Measurements from ENCODE around the gene PPFIBP2.
"Not testable (repeated sequence)": the region's sequence is repeated elsewhere in the genome, so short reads cannot be mapped to it uniquely, and the experiment has no call there.

The PPFIBP2 gene

DNA sequence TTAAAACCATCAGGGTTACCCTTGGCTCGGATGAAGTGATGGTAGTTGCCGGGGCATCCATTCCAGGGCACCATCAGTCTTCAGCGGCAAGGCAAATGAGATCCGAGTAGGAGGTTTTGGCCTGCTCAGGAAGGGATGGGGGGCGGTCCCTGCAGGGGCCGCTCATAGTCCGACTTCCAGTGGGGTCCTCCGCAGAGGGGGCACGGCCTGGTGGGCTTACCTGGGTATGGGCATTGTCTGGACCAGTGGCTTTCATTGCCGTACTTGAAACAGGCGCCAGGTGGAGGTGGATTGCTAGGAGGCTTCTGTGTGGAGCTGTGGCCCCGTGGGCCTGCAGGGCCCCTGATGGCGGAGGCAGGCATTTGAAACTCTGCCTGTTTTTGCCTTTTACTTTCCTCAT is 3.9 kb downstream of the PPFIBP2 start:
- DNase-seq (ENCODE audit: low read depth); H3K4me3 ChIP-seq (ENCODE audit: low read length); H3K9me3 ChIP-seq (ENCODE audit: control insufficient read depth, low read length); H3K27me3 ChIP-seq (replicated peaks; ENCODE audit: control insufficient read depth, insufficient read depth, low read length); H3K36me3 ChIP-seq (ENCODE audit: control insufficient read depth, insufficient read depth, low read length, severe bottlenecking); H3K9ac ChIP-seq (ENCODE audit: low read length): not testable (repeated sequence)
- peaks cover 32% of the 10 kb centered on the region for H3K4me1 ChIP-seq (ENCODE audit: control insufficient read depth, insufficient read depth, low read length)

DNA sequence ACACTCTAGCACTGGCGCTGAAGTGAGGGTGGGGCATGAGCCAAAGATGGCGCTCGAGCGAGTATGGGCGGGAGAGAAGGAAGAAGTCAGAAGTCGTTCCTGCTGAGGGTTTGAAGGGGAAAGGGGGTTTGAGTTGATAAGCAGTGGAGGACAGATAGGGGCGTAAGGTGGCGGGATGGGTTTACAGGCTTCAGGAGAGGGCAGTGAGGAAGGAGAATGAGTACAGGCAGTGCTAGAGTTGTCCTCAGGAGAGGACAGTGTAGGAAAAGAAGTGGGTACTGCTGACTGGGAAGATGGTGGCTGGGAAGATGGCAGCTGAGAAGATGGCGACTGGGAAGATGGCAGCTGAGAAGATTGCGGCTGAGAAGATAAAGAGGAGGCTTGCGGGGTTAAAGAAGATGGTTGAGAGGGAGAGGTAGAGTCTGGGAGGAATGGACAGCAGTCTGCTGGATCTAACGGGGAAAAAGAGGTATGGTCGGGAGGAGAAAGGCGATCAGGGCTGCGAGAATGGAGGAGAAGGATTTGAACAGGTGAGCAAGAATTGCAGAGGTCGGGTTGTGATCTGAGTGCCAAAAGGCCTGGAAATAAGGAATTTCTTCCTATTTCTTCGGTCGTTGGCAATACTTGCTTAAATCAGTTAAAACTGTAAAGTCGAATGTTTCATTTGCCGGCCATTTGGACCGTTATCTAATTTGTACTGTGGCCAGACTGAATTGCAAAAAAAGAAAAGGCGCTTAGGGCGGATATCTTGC is 5.2 kb downstream of the PPFIBP2 start:
- no peaks in the 10 kb centered on the region for H3K27me3 ChIP-seq (replicated peaks; ENCODE audit: control insufficient read depth, insufficient read depth, low read length)
- H3K9me3 ChIP-seq (ENCODE audit: control insufficient read depth, low read length): no peaks in the 10 kb centered on the region

DNA sequence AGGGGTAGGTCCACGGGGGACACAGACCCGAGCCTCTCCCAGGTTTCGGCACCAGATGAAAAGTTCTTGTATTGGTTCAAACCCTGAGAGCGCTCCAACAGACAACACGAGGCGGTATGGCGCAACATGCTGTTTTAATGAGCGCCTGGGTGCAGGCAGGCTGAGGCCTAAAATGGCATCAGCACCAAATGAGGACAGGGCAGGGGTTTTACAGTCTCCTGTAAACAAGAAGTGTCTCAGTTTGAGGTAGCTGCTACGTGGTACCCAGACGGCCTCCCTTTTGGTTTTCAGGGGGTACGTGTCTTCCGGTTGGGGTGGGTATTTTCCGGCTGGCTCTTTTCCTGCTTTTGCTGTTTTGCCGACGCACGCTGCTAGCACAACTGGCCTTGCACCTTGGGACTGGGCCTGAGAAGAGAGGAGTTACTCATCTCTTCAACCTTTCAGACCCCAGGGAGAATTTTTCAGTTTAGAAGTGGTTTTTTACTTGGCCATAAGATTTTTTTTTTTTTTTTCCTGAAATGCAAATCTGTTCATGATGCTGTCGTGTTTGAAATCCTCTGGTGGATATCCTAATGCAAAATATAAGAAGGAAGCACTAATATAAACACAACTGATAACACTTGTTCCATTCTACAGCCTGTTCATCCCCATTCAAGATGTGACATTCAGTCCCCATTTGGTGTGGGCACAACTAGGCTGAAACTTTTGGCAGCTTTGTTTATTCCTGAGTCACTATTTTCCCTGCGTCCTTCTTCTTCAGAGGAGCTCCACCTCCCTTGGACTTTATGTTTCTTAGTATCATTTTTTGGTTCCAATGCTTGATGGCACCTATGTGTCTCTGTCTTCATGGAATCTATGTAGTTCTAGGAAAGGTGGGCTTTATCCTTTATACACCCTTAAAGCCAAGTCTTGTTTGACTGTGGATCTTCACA is 6.5 kb downstream of the PPFIBP2 start:
- H3K9ac ChIP-seq (ENCODE audit: low read length): no peak overlapping the region
- H3K4me3 ChIP-seq (ENCODE audit: low read length): peak overlapping the region; percentile 10
- peaks cover 39% of the 10 kb centered on the region for H3K4me1 ChIP-seq (ENCODE audit: control insufficient read depth, insufficient read depth, low read length)
- no peaks in the 10 kb centered on the region for H3K27me3 ChIP-seq (replicated peaks; ENCODE audit: control insufficient read depth, insufficient read depth, low read length)
- no peak for DNase-seq (ENCODE audit: low read depth)
- no peaks in the 10 kb centered on the region for H3K36me3 ChIP-seq (ENCODE audit: control insufficient read depth, insufficient read depth, low read length, severe bottlenecking)
- H3K9me3 ChIP-seq (ENCODE audit: control insufficient read depth, low read length): no peaks in the 10 kb centered on the region

More for the DNA sequence above, 5.2 kb downstream of the PPFIBP2 start:
- DNase-seq (ENCODE audit: low read depth): no peak
- Histone ChIP-seq H3K9ac (ENCODE audit: low read length) (no peak overlapping the region), H3K36me3 (ENCODE audit: control insufficient read depth, insufficient read depth, low read length, severe bottlenecking) (no peaks in the 10 kb centered on the region), H3K4me1 (ENCODE audit: control insufficient read depth, insufficient read depth, low read length) (peaks cover 39% of the 10 kb centered on the region), H3K4me3 (ENCODE audit: low read length) (no peak overlapping the region)

DNA sequence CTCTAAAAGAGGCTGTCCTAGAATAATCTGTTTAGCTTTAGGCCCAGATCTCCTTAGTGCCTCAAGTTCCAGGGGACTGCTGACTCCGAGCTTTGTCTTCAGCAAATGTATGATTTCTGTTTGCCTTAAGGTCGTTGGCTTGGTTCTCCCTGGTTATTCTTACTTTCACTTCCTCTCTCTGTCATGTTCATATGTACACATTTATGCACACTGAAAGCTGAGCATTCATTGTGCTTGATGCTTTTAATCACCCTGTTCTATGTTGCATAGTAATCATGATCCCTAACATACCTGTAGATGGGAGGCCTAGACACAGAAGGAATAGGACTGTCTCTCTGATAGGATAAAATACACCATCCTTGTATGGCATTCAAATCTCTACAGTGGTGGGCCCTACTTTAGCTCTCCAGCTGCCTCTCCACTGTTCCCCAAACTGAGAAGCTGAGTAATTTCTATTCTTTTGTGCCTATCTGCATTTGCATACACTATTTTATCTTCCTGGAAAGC is 7.2 kb downstream of the PPFIBP2 start:
- H3K4me1 ChIP-seq (ENCODE audit: control insufficient read depth, insufficient read depth, low read length): peaks cover 37% of the 10 kb centered on the region
- no peaks in the 10 kb centered on the region for H3K36me3 ChIP-seq (ENCODE audit: control insufficient read depth, insufficient read depth, low read length, severe bottlenecking)
- DNase-seq (ENCODE audit: low read depth): no peak
- no peaks in the 10 kb centered on the region for H3K9me3 ChIP-seq (ENCODE audit: control insufficient read depth, low read length)
- H3K4me3 ChIP-seq (ENCODE audit: low read length): peak overlapping the region; percentile 10
- H3K9ac ChIP-seq (ENCODE audit: low read length): no peak overlapping the region
- H3K27me3 ChIP-seq (replicated peaks; ENCODE audit: control insufficient read depth, insufficient read depth, low read length): no peaks in the 10 kb centered on the region

- H3K4me1 ChIP-seq (ENCODE audit: control insufficient read depth, insufficient read depth, low read length): peaks cover 37% of the 10 kb centered on the region
- no peak overlapping the region for H3K9ac ChIP-seq (ENCODE audit: low read length)
- H3K36me3 ChIP-seq (ENCODE audit: control insufficient read depth, insufficient read depth, low read length, severe bottlenecking): no peaks in the 10 kb centered on the region
- no peaks in the 10 kb centered on the region for H3K9me3 ChIP-seq (ENCODE audit: control insufficient read depth, low read length)
- DNase-seq (ENCODE audit: low read depth): no peak
- no peak overlapping the region for H3K4me3 ChIP-seq (ENCODE audit: low read length)
- H3K27me3 ChIP-seq (replicated peaks; ENCODE audit: control insufficient read depth, insufficient read depth, low read length): no peaks in the 10 kb centered on the region
Measured at GRCh38 chr11:7522121-7522520, 8.3 kb downstream of the PPFIBP2 start.

- peaks cover 37% of the 10 kb centered on the region for H3K4me1 ChIP-seq (ENCODE audit: control insufficient read depth, insufficient read depth, low read length)
- no peak for DNase-seq (ENCODE audit: low read depth)
- H3K27me3 ChIP-seq (replicated peaks; ENCODE audit: control insufficient read depth, insufficient read depth, low read length): no peaks in the 10 kb centered on the region
- H3K36me3 ChIP-seq (ENCODE audit: control insufficient read depth, insufficient read depth, low read length, severe bottlenecking): no peaks in the 10 kb centered on the region
- H3K9me3 ChIP-seq (ENCODE audit: control insufficient read depth, low read length): no peaks in the 10 kb centered on the region
- no peak overlapping the region for H3K4me3 ChIP-seq (ENCODE audit: low read length)
- H3K9ac ChIP-seq (ENCODE audit: low read length): no peak overlapping the region
Measured at GRCh38 chr11:7522546-7522945, 8.7 kb downstream of the PPFIBP2 start.

- Histone ChIP-seq H3K9ac (ENCODE audit: low read length) (peak overlapping the region; percentile 33), H3K4me1 (ENCODE audit: control insufficient read depth, insufficient read depth, low read length) (peaks cover 37% of the 10 kb centered on the region), H3K4me3 (ENCODE audit: low read length) (peak overlapping the region; percentile 68), H3K36me3 (ENCODE audit: control insufficient read depth, insufficient read depth, low read length, severe bottlenecking) (no peaks in the 10 kb centered on the region), H3K9me3 (ENCODE audit: control insufficient read depth, low read length) (no peaks in the 10 kb centered on the region), H3K27me3 (replicated peaks; ENCODE audit: control insufficient read depth, insufficient read depth, low read length) (no peaks in the 10 kb centered on the region)
- no peak for DNase-seq (ENCODE audit: low read depth)
Measured at GRCh38 chr11:7523416-7524210, 9.8 kb downstream of the PPFIBP2 start.

- Histone ChIP-seq H3K9me3 (ENCODE audit: control insufficient read depth, low read length) (no peaks in the 10 kb centered on the region), H3K9ac (ENCODE audit: low read length) (peak overlapping the region; percentile 33), H3K27me3 (replicated peaks; ENCODE audit: control insufficient read depth, insufficient read depth, low read length) (no peaks in the 10 kb centered on the region), H3K36me3 (ENCODE audit: control insufficient read depth, insufficient read depth, low read length, severe bottlenecking) (no peaks in the 10 kb centered on the region), H3K4me1 (ENCODE audit: control insufficient read depth, insufficient read depth, low read length) (peaks cover 37% of the 10 kb centered on the region), H3K4me3 (ENCODE audit: low read length) (peak overlapping the region; percentile 68)
- DNase-seq (ENCODE audit: low read depth): no peak
Measured at GRCh38 chr11:7524462-7525235, 10.8 kb downstream of the PPFIBP2 start.

DNA sequence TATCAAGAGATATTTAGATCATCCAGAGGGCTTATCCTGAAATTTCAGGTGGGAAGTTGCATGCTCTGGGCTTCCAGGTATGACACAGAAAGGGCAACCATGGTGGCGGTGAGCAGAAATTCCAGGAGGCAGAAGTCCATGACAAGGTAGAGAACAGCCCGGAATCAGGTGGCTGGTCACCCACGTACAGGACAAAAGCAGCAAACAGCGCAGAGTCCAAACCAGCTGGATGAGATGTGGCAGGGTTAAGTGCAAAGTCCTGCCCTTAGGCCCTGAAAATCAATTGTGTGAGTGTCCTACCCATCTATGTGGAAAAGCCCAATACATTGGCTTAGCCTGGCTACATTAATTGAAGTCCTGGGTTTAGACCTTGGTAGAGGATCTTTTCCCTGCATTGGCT is 11.6 kb downstream of the PPFIBP2 start:
- Histone ChIP-seq H3K9me3 (ENCODE audit: control insufficient read depth, low read length) (no peaks in the 10 kb centered on the region), H3K9ac (ENCODE audit: low read length) (no peak overlapping the region), H3K4me1 (ENCODE audit: control insufficient read depth, insufficient read depth, low read length) (peaks cover 41% of the 10 kb centered on the region), H3K4me3 (ENCODE audit: low read length) (no peak overlapping the region), H3K27me3 (replicated peaks; ENCODE audit: control insufficient read depth, insufficient read depth, low read length) (no peaks in the 10 kb centered on the region), H3K36me3 (ENCODE audit: control insufficient read depth, insufficient read depth, low read length, severe bottlenecking) (no peaks in the 10 kb centered on the region)
- DNase-seq (ENCODE audit: low read depth): no peak

GRCh38 chr11:7527029-7527428 is 13.2 kb downstream of the PPFIBP2 start:
- H3K4me1 ChIP-seq (ENCODE audit: control insufficient read depth, insufficient read depth, low read length): peaks cover 39% of the 10 kb centered on the region
- no peaks in the 10 kb centered on the region for H3K36me3 ChIP-seq (ENCODE audit: control insufficient read depth, insufficient read depth, low read length, severe bottlenecking)
- H3K4me3 ChIP-seq (ENCODE audit: low read length): no peak overlapping the region
- no peaks in the 10 kb centered on the region for H3K9me3 ChIP-seq (ENCODE audit: control insufficient read depth, low read length)
- H3K9ac ChIP-seq (ENCODE audit: low read length): no peak overlapping the region
- no peaks in the 10 kb centered on the region for H3K27me3 ChIP-seq (replicated peaks; ENCODE audit: control insufficient read depth, insufficient read depth, low read length)
- DNase-seq (ENCODE audit: low read depth): no peak

Data from adipocyte (in vitro differentiated cells).